A172 (cell line): ENCODE results near the gene NTN4. TPM values are rescaled to one million over a fixed set of nuclear protein-coding genes. Genes with fewer than 3 reads are reported as not detected.
A peak's percentile ranks its signal among the peaks of the same experiment; 100 is the strongest.
"Not testable (repeated sequence)": the region's sequence is repeated elsewhere in the genome, so short reads cannot be mapped to it uniquely, and the experiment has no call there.

Source experiments
- DNase-seq: peaks from one replicate; pipeline ENCODE4 v3.0.0-alpha.2; 2015; ENCODE audit warnings: low spot score
- total RNA-seq: library from RNA; depleted of rRNA; stranded (reverse); fragments of >200 nt; shearing (Covaris generic); gene quantifications from 2 replicates; pipeline ENCODE4 v1.2.3, GENCODE V29; 2014; rRNA removed

The NTN4 gene
- total RNA-seq, 1 experiment from 2014 or later = 9.9 TPM

GRCh38 chr12:95624589-95624988, 166.0 kb downstream of the NTN4 start:
- peak; percentile 41 for DNase-seq

GRCh38 chr12:95623554-95624170, 166.9 kb downstream of the NTN4 start:
- DNase-seq = peak; percentile 75

GRCh38 chr12:95622879-95623278, 167.7 kb downstream of the NTN4 start:
- no peak for DNase-seq

GRCh38 chr12:95621725-95622124, 168.8 kb downstream of the NTN4 start:
- no peak for DNase-seq

- no peak for DNase-seq
These were observed 170.4 kb downstream of the NTN4 start for GRCh38 chr12:95620171-95620570.

- DNase-seq = not testable (repeated sequence)
These were observed 174.1 kb downstream of the NTN4 start for GRCh38 chr12:95616470-95616869.

GRCh38 chr12:95615749-95616148, 174.8 kb downstream of the NTN4 start:
- no peak for DNase-seq

GRCh38 chr12:95614390-95614982, 176.1 kb downstream of the NTN4 start:
- DNase-seq = no peak

- no peak for DNase-seq
These were observed 177.5 kb downstream of the NTN4 start for GRCh38 chr12:95613021-95613420.

GRCh38 chr12:95611676-95612309, 178.8 kb downstream of the NTN4 start:
- peak; percentile 71 for DNase-seq

- peak; percentile 66 for DNase-seq
These were observed 182.1 kb downstream of the NTN4 start for GRCh38 chr12:95608252-95609033.

Other genes starting within 250 kb of the NTN4 start
- not detected in 2 replicates for gene USP44, start 239.3 kb downstream of the NTN4 start, total RNA-seq
- 34.3 and 54.8 TPM in 2 replicates for gene SNRPF, start 68.2 kb upstream of the NTN4 start, total RNA-seq
- gene CCDC38, start 151.8 kb upstream of the NTN4 start, total RNA-seq = 0.07 TPM in 1 of 2 replicates, not detected in the other
- 0.65 and 0.79 TPM in 2 replicates for gene AMDHD1, start 152.6 kb upstream of the NTN4 start, total RNA-seq
- gene HAL, start 205.6 kb upstream of the NTN4 start, total RNA-seq = not detected in 2 replicates
- gene LTA4H, start 244.8 kb upstream of the NTN4 start, total RNA-seq = 87.0 and 92.3 TPM in 2 replicates